B cell (primary cell): ENCODE measurements around the gene STK17A. TPM values are rescaled to one million over a fixed set of nuclear protein-coding genes. Genes with fewer than 3 reads are reported as not detected.

ENCODE experiments used
- ATAC-seq: fragments of 200-7000 bp; cut with Tn5 transposase; one replicate; pipeline ENCODE4 v1.10.0; 2021; ENCODE audit warnings: low read depth, mild to moderate bottlenecking, moderate number of reproducible peaks, moderate library complexity
- CTCF ChIA-PET: fragments of 350-600 bp; sonication (Branson Sonifier 250); formaldehyde crosslinking; loops from one replicate; lab custom pipeline; 2021; ENCODE audit warnings: antibody characterized with exemption, inconsistent platforms; lab: Charles Lee
- POLR2A ChIA-PET: fragments of 350-600 bp; sonication (Branson Sonifier 250); formaldehyde crosslinking; loops from one replicate; lab custom pipeline; 2021; ENCODE audit warnings: antibody characterized with exemption; lab: Charles Lee
- DNase-seq: peaks from one replicate; pipeline ENCODE4 v3.0.0; 2013
- H2AFZ ChIP-seq: 2 replicates; pipeline ENCODE4 v1.6.1; 2012; ENCODE audit warnings: mild to moderate bottlenecking, low read depth, low read length; ENCODE audit not compliant: insufficient read depth, poor library complexity, severe bottlenecking
- H3K27ac ChIP-seq, 2 donors: 1 replicate in 1 of 2; 2 replicates in 1 of 2; pipeline ENCODE4 v1.5.1; 2012 to 2013; ENCODE audit warnings: low read length in 2 of 2, mild to moderate bottlenecking in 2 of 2, moderate library complexity in 1 of 2
- H3K27me3 ChIP-seq, 4 experiments: fragments of 200-600 bp in 1 of 4; sonication (generic) in 1 of 4; replicated peaks in 1 of 4; 1 replicate in 2 of 4; 2 replicates in 2 of 4; pipeline versions ENCODE4 v1.6.1 to v1.7.0; 2013 to 2016; ENCODE audit warnings: low read length in 3 of 4, mild to moderate bottlenecking in 2 of 4, mixed read lengths in 1 of 4, moderate library complexity in 1 of 4; ENCODE audit not compliant: insufficient read depth in 4 of 4, control insufficient read depth in 3 of 4; ENCODE audit errors: control extremely low read depth in 1 of 4
- H3K36me3 ChIP-seq, 2 experiments: replicated peaks in 1 of 2; 1 replicate in 1 of 2; 2 replicates in 1 of 2; pipeline versions ENCODE4 v1.6.1 to v1.7.1; 2013; ENCODE audit warnings: low read length in 1 of 2; ENCODE audit not compliant: insufficient read depth in 2 of 2, control insufficient read depth in 1 of 2; ENCODE audit errors: control extremely low read depth in 1 of 2, extremely low read depth in 1 of 2
- H3K4me1 ChIP-seq, 2 donors: fragments of 200-600 bp in 1 of 2; sonication (generic) in 1 of 2; 1 replicate in 1 of 2; 2 replicates in 1 of 2; pipeline versions ENCODE4 v1.5.1 to v1.6.1; 2013 to 2017; ENCODE audit warnings: low read length in 2 of 2; ENCODE audit not compliant: control insufficient read depth in 2 of 2, insufficient read depth in 2 of 2
- H3K4me2 ChIP-seq: replicated peaks from 2 replicates; pipeline ENCODE3; 2012; ENCODE audit warnings: mild to moderate bottlenecking, low read depth, low read length; ENCODE audit not compliant: poor library complexity, severe bottlenecking
- H3K4me3 ChIP-seq, 5 experiments: fragments of 200-600 bp in 1 of 5; sonication (generic) in 1 of 5; 1 replicate in 3 of 5; 2 replicates in 2 of 5; pipeline versions ENCODE4 v1.5.1 to v1.7.0; 2011 to 2016; ENCODE audit warnings: low read length in 4 of 5, mild to moderate bottlenecking in 4 of 5, low read depth in 2 of 5, control low read depth in 1 of 5, moderate library complexity in 1 of 5; ENCODE audit not compliant: insufficient read depth in 1 of 5; ENCODE audit errors: control extremely low read depth in 1 of 5, extremely low read depth in 1 of 5
- H3K79me2 ChIP-seq: fragments of 200-600 bp; sonication (generic); one replicate; pipeline ENCODE4 v1.6.0; 2016; ENCODE audit warnings: low read length; ENCODE audit not compliant: control insufficient read depth, insufficient read depth
- H3K9ac ChIP-seq: fragments of 200-600 bp; sonication (generic); 2 replicates; pipeline ENCODE4 v1.6.1; 2017; ENCODE audit warnings: mild to moderate bottlenecking, low read length, moderate library complexity
- H3K9me3 ChIP-seq, 3 donors: one replicate each; pipeline versions ENCODE4 v1.6.1 to v1.7.1; 2013; ENCODE audit warnings: low read length in 2 of 3; ENCODE audit not compliant: control insufficient read depth in 2 of 3, insufficient read depth in 1 of 3; ENCODE audit errors: control extremely low read depth in 1 of 3
- H4K20me1 ChIP-seq: 2 replicates; pipeline ENCODE4 v1.6.0; 2012; ENCODE audit warnings: mild to moderate bottlenecking, low read length; ENCODE audit not compliant: insufficient read depth, control insufficient read depth, poor library complexity, severe bottlenecking
- H3K27ac Mint-ChIP-seq: one replicate; pipeline ENCODE4 v1.8.0; 2021; ENCODE audit warnings: mixed read lengths
- H3K27me3 Mint-ChIP-seq: one replicate; pipeline ENCODE4 v1.8.0; 2021; ENCODE audit warnings: mixed read lengths
- H3K4me1 Mint-ChIP-seq: one replicate; pipeline ENCODE4 v1.8.0; 2021; ENCODE audit warnings: mixed read lengths
- H3K4me3 Mint-ChIP-seq: one replicate; pipeline ENCODE4 v1.8.0; 2021; ENCODE audit warnings: mixed read lengths
- H3K9me3 Mint-ChIP-seq: one replicate; pipeline ENCODE4 v1.8.0; 2022; ENCODE audit warnings: mixed read lengths; ENCODE audit not compliant: insufficient read depth
- EZH2 ChIP-seq: IDR thresholded peaks from 2 replicates; pipeline ENCODE4 v1.6.1; 2012; ENCODE audit warnings: borderline replicate concordance, low read depth, mild to moderate bottlenecking, moderate library complexity, low read length; ENCODE audit not compliant: insufficient read depth, poor library complexity, severe bottlenecking
- WGBS: methylation state at CpG from one replicate; pipeline ENCODE4 v1.1.5; 2013; ENCODE audit warnings: missing lambda C conversion rate; ENCODE audit not compliant: insufficient coverage; 5-methylcytosine and 5-hydroxymethylcytosine counted together
- intact Hi-C: fragments of 100-400 bp; cut with micrococcal nuclease; formaldehyde crosslinking; loops from one replicate; pipeline ENCODE4 v1.10.0; 2022
- polyA plus RNA-seq: library from polyadenylated mRNA; depleted of rRNA; stranded (reverse); fragments of >200 nt; gene quantifications from 2 replicates; pipeline ENCODE4 v1.2.3, GENCODE V29; 2012
- total RNA-seq, 2 donors: library from RNA; stranded (reverse); fragments of 120-200 nt in 1 of 2; gene quantifications; 1 replicate in 1 of 2; 2 replicates in 1 of 2; pipeline versions ENCODE4 v1.2.3 to v1.2.4, GENCODE V29; 2013 to 2022
- TF ChIP-seq, protein P1 (sequence below): fragments of 200-600 bp; IDR thresholded peaks from one replicate; pipeline ENCODE4 v1.8.0; 2022; ENCODE audit warnings: antibody characterized with exemption, mild to moderate bottlenecking

The STK17A gene
- total and polyA plus RNA-seq, 2 donors (not counting 1 experiment from before 2014, with no cell fraction given): 72.8 to 111 TPM

DNA sequence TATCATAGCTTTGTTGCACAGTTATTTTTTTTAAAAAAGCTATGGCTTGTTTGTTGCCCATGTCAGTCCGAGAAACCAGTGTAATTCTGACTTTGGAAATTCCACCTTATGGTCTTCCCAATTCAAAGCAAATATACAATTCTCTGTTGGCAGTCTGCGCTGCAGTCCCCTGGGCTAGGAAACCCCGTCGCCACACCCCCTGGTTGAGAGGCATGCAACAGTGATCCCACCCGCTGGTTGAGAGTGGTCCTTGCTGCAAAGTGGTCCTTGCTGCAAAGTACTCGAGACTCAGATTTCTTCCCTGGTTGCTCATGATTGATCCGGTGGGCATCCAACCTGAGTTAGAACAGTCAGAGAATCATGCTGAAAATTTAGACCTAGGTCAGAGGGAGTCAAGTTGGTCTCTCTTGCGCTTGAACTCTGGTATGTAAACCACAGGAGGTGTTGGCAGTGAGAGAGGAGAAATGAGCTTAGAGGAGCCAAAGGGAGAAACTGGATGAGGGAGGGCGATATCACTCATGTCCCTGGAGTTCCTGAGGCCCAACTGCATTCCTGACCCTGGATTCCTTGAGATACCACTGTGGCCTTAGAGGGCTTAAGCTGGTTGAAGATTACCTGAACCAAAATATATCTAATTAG, 45.0 kb upstream of the STK17A start:
- ChIA-PET POLR2A (no interaction called here), CTCF (interaction anchor here (1.1 kb wide), 1 partner anchor 9 kb away, joined by 3 read pairs; no protein-coding TSS in a partner anchor)
- Histone ChIP-seq H3K36me3 (no peaks in the 10 kb centered on the region), H3K79me2 (no peaks in the 10 kb centered on the region), H3K9me3 (no peaks in the 10 kb centered on the region), H3K4me2 (no peak overlapping the region), H3K4me1 (no peaks in the 10 kb centered on the region), H2AFZ (no peak overlapping the region), H3K27ac (no peak overlapping the region), H3K4me3 (no peak overlapping the region), H3K9ac (no peak overlapping the region), H4K20me1 (no peaks in the 10 kb centered on the region), H3K27me3 (no peaks in the 10 kb centered on the region)
- no peaks in the 10 kb centered on the region for H3K4me1 Mint-ChIP-seq
- no peak overlapping the region for H3K4me3 Mint-ChIP-seq
- intact Hi-C loops: no loop called here
- no peak overlapping the region for H3K27ac Mint-ChIP-seq
- no peaks in the 10 kb centered on the region for H3K9me3 Mint-ChIP-seq
- H3K27me3 Mint-ChIP-seq: peaks cover 29% of the 10 kb centered on the region
- DNase-seq: no peak
- 87% methylated on average over 9 of the region's 9 CpGs for WGBS
- TF ChIP-seq, protein P1, sequence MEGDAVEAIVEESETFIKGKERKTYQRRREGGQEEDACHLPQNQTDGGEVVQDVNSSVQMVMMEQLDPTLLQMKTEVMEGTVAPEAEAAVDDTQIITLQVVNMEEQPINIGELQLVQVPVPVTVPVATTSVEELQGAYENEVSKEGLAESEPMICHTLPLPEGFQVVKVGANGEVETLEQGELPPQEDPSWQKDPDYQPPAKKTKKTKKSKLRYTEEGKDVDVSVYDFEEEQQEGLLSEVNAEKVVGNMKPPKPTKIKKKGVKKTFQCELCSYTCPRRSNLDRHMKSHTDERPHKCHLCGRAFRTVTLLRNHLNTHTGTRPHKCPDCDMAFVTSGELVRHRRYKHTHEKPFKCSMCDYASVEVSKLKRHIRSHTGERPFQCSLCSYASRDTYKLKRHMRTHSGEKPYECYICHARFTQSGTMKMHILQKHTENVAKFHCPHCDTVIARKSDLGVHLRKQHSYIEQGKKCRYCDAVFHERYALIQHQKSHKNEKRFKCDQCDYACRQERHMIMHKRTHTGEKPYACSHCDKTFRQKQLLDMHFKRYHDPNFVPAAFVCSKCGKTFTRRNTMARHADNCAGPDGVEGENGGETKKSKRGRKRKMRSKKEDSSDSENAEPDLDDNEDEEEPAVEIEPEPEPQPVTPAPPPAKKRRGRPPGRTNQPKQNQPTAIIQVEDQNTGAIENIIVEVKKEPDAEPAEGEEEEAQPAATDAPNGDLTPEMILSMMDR: no peak
- no peak for TF ChIP-seq EZH2
- ATAC-seq: no peak

DNA sequence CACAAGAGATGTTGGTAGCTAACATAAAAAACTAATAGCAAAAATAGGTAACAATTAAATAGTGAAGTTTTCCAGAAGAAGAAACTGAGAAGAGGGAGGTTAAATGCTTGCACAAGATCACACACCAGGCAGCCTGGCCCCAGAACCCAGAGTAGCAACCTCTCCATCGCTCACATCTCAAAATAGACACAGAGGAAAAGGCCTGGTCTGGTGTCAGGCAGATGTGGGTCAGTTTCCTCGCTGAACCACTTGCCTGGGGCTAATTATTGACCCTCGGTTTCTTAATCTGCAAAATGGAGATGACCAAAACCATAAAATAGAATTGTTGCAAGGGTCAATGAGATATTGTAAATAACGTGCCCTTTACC, 44.5 kb upstream of the STK17A start:
- no peak for TF ChIP-seq EZH2
- TF ChIP-seq, protein P1: no peak
- CTCF ChIA-PET: no interaction called here

More for the DNA sequence above, 44.5 kb upstream of the STK17A start:
- no peaks in the 10 kb centered on the region for H3K79me2 ChIP-seq
- Mint-ChIP-seq H3K4me1 (no peaks in the 10 kb centered on the region), H3K27me3 (peaks cover 29% of the 10 kb centered on the region), H3K27ac (no peak overlapping the region), H3K9me3 (no peaks in the 10 kb centered on the region), H3K4me3 (no peak overlapping the region)
- H3K27me3 ChIP-seq: no peaks in the 10 kb centered on the region
- H2AFZ ChIP-seq: no peak overlapping the region
- ATAC-seq: no peak
- WGBS: no CpG with 5 or more reads among the region's 4 CpGs
- H3K4me2 ChIP-seq: no peak overlapping the region
- no peak for DNase-seq
- no peaks in the 10 kb centered on the region for H3K36me3 ChIP-seq
- no peak overlapping the region for H3K4me3 ChIP-seq
- intact Hi-C loops: no loop called here
- no peaks in the 10 kb centered on the region for H4K20me1 ChIP-seq
- H3K9me3 ChIP-seq: no peaks in the 10 kb centered on the region
- no peaks in the 10 kb centered on the region for H3K4me1 ChIP-seq
- POLR2A ChIA-PET: no interaction called here
- no peak overlapping the region for H3K9ac ChIP-seq
- no peak overlapping the region for H3K27ac ChIP-seq
